ENCODE measurements around the gene PARP3.

PARP3 gene

DNA sequence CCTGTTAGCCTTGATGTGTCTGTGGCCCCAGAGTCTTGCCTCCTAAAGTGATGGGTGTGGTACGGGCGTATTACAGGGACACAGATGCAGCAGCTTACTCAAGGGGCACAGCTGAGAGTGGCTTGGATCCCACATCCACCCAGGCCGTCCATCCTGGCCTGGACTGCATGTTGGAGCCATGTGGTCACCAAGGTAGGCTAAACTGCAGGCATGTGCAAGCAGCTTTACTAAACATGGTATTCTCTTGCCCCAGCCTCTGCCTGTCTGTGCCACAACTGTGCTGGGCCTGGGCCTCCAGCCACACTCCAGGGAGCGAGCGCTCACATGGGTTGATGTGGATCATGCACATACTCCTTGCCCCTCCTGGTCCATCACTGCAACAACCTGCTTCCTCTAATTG, 7.0 kb downstream of the PARP3 start:
- no peak for DNase-seq

DNA sequence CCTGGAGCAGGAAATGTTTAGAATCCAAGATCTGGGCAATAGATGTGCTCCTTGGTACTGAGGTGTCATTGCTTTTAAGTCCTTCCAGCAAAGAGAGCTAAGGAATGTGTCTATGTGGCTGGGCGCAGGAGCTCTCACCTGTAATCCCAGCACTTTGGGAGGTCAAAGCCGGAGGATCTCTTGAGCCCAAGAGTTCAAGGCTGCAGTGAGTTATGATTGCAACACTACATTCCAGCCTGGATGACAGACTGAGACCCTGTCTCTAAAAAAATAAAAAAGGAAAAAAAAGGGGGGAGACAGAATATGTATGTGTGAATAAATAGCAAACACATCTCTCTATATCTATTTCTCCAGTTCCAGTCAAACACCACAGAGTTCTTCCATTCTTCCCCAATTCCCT, 8.7 kb downstream of the PARP3 start:
- no peak for DNase-seq

DNA sequence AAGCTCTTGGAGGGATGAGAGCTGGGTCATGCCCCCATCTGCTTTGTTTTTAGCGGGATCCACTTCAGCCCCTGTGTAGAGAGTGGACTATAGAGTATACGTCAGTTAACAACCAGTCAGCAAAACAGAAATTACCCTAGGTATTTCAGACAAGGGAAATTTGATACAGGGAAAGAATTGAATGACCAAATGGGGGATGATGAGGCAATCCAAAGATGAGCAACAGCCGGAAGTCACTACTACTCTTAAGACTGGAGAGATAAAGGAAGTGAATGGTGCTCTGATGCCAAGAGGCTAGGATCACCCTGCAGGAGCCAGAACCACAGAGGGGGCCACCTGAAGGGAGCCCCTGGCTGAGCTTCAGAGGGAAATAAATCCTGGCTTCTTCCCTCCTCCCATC, 11.3 kb downstream of the PARP3 start:
- DNase-seq = no peak

DNA sequence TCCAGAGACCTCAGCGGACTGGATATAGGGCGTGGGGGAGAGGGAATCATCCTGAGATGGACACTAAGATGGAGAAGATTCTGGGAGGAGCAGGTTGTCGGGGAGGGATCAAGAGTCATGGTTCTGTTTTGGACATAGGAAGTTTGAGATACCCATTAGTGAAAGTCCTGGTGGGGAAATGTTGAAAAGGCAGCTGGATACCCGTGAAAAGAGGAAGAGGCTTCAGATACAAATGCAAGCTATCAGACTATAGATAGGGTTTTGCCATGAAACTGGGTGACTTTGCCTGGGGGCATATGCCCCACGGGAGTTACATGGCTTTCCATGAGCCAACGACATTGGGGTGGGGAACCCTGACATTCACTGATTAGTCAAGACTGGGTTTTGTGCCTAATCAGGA, 11.9 kb downstream of the PARP3 start:
- DNase-seq = no peak

DNA sequence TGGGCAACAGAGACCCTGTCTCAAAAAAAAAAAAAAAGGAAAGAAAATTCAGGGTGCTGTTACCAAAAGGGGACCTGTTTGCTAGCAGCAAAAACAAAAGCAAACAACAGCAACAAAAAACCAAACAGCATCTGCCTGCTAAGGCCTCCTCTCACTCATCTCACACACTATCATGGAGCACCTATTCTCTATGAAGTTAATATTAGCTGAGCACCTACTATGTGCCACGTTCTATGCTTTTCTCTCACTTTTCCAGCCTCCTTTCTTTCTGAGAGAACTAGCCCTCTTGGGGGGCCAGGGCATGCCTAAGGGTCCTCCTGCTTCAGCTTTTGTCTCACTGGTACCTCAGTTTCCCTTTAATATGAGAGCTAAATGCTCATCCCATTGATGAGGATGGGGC, 12.6 kb downstream of the PARP3 start:
- no peak for DNase-seq

DNA sequence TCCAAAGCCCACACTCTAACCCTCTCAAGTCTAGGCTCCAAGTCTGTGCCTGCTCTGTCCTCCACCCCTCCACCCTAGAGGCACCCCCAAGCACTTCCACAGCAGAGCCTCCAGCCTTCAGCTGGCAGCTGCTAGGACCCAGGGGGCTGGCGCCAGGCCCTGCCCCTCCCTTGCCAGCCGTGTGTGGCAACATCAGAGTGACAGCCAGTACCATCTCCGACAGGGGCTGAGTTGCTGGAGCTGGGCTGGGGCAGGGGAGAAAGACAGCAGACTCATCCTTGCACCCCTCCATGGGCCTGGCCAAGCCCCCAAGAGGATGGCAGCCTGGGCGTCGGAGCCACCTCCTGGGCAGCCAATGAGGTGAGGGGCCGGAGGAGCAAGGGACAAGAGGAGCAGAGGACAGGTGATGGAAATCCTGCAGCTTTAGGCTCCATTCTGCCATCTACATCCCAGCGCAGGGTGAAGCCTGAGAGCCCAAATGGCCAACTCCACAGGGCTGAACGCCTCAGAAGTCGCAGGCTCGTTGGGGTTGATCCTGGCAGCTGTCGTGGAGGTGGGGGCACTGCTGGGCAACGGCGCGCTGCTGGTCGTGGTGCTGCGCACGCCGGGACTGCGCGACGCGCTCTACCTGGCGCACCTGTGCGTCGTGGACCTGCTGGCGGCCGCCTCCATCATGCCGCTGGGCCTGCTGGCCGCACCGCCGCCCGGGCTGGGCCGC, 13.2 kb downstream of the PARP3 start, which contains the start of gene GPR62:
Gene GPR62, plus strand, starts transcription at position 207 of the 718 bp plus-strand sequence. Its CDS starts 272 bp downstream, at position 479.
- no peak for DNase-seq

DNA sequence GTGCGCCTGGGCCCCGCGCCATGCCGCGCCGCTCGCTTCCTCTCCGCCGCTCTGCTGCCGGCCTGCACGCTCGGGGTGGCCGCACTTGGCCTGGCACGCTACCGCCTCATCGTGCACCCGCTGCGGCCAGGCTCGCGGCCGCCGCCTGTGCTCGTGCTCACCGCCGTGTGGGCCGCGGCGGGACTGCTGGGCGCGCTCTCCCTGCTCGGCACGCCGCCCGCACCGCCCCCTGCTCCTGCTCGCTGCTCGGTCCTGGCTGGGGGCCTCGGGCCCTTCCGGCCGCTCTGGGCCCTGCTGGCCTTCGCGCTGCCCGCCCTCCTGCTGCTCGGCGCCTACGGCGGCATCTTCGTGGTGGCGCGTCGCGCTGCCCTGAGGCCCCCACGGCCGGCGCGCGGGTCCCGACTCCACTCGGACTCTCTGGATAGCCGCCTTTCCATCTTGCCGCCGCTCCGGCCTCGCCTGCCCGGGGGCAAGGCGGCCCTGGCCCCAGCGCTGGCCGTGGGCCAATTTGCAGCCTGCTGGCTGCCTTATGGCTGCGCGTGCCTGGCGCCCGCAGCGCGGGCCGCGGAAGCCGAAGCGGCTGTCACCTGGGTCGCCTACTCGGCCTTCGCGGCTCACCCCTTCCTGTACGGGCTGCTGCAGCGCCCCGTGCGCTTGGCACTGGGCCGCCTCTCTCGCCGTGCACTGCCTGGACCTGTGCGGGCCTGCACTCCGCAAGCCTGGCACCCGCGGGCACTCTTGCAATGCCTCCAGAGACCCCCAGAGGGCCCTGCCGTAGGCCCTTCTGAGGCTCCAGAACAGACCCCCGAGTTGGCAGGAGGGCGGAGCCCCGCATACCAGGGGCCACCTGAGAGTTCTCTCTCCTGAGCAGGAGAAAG, 14.0 kb downstream of the PARP3 start:
- no peak for DNase-seq

DNA sequence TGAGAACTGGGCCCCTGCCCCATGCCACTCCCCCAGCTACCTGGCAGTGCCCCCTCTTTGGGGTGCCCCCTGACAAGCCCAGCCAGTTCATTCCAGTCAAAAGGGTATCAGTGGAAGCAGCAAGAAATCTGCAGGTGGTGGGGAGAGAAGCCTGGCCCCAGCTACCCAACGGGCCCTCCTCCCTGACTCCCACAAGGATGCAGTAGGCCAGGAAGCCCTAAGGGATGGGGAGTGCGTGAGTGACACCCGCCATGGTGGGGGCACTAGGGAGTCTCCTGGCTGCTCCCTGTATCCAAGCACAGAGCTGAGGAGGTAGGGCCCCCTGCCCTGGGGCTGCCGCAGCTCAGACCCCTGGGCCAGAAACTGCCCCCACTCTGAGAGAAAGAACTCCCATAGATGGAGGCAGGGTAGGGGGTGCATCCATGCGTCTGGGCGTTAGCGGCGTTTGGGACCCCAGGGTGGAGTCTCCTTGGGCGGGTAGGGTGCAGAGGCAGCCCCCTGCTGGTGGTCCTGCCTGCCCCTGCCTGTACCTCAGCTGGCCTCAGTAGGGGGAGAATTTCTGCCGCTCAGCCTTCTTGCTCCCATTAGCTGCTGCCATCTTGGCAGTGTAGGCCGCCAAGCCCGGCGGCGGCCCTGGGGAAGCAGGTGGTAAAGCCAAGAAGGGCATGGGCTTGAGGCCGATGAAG, 15.5 kb downstream of the PARP3 start:
- no peak for DNase-seq

DNA sequence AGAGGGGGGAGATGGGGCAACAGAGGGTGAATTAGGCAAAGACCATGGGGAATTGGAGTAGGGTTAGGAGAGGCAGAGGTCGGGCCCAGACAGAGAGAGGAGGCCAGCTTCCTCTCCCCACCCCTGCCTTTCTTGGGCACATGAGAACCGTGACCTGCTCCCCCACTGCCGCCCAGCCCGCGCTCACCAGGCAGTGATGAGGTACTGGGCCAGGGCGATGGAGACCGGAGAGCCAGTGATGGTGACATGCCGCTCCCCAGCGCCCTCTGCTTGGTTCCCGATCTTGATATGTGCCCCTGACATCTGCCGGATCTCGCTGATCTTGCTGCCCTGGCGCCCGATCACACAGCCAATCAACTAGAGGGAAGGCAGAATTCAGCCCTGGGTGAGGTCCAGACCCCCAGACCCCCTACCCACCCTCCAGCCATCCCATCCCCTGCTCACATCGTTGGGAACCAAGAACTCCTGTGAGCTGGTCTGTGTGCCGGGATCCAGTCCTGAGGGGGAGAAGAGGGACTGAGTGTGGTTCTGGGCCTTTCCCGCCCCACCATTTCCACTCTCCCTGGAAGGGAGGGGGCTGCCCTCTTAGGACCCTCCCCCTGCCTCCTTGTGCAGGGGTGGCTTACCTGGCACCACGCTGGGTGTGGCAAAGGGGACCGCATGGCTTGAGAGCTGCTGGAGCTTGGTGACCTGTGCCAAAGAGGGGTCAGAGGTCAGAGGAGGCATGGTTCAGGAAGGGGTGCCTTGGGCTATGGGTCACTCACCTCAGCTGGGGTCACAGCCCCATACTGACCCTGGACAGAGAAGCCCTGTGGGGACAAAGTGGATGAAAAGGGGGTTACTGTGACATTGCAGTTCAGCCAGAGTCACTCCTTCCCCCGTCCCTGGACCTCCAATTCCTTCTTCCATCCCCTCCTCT, 16.7 kb downstream of the PARP3 start:
- DNase-seq = no peak

DNA sequence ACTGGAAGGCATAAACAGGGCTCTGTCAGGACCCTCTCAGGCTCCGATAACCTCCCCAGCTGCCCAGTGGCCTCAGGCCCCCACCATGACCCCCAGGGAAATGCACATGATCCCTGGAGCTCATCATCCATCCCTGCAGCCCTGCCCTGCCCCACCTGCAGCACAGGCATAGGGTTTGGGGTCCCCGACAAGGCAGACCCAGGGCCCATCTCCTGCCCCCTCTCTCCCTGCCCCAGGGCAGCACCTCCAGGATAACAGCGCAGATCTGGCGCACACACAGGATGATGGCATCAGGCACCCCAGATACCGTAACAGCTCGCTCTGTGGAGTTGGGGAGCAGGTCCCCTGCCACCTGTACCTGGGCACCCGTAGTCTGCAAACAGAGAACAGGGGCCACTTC, 17.5 kb downstream of the PARP3 start:
- DNase-seq = no peak

DNA sequence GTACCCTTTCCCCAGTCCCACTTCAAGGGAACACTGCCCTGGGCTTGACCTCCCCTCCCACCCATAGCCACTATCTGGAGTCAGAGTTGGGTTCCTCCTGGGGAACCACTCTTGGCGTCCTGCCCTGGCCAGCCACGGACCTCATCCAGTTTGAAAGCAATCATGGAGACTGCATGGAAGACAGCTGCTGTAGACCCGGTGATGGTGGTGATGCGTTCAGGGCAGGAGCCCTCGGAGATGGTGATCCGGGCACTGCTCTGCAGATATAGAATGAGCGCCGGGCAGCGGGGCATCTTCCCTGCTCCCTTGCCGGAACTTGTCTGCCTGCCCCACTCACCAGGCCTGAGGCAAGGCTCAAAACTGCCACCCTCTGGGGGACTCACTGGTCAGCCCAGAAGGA, 18.2 kb downstream of the PARP3 start:
- no peak for DNase-seq

DNA sequence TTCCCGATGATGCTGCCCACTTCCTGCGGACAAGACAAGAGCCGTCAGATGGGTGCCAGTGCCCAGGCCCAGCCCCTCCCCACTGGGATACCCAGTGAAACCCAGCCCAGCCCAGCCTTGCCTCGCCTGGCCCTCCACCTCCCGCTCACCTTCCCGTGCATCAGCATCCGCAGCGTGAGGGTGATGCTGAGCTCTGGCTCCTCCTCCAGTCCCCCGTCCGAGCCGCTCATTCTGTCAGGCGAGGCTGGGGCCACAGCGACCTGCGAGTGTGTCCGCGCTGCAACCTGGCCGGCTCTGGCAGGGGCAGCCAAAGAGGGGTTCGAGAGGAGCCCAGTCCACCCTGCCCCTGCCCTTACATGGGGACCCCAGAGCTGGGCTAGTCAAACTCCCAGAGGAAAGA, 18.8 kb downstream of the PARP3 start:
- DNase-seq = no peak

DNA sequence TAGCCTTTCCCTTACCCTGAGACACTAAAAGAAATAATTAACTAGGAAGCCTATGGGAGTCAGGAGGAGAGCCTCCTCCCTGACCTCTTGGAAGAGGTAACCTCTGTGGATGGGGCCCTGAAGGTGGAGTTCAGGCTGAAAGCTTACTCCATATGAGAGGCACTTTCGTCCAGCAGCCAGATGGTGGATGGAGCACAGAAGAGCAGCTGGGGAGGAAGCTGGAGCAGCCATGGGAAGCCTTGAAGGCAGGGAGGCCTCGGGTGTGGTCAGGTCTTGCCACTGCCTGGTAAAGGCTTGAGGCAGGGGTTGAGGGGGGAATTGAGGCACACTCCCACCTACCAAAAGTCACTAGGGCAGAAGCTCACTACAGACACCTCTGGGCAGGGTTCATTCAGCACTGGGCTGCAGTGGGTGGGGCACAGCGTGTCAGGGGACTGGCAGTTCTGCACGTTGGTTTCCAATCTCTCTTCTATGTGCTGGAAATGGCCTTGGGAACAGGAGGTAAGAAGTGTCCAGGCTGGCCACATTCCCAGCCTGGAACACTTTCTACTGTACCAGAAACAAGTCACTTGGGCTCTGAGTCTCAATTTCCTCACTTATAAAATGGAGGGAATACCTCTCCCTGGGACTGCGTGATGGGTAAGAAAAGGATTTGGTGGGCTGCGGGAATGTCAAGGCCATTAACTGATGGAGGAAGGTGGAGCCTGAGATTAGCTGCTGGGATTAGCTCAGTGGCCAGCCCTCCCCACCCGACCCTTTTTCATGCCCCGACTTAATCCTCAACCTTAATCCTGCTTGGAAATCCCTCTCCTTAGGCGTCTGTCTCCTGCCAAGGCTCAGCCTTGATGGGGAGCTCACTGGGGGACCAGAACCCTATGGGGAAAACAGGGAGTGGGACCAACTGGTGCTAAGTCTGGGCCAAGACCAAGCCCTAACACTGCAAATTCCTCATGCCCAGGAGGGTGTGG, 19.7 kb downstream of the PARP3 start:
- DNase-seq = no peak

DNA sequence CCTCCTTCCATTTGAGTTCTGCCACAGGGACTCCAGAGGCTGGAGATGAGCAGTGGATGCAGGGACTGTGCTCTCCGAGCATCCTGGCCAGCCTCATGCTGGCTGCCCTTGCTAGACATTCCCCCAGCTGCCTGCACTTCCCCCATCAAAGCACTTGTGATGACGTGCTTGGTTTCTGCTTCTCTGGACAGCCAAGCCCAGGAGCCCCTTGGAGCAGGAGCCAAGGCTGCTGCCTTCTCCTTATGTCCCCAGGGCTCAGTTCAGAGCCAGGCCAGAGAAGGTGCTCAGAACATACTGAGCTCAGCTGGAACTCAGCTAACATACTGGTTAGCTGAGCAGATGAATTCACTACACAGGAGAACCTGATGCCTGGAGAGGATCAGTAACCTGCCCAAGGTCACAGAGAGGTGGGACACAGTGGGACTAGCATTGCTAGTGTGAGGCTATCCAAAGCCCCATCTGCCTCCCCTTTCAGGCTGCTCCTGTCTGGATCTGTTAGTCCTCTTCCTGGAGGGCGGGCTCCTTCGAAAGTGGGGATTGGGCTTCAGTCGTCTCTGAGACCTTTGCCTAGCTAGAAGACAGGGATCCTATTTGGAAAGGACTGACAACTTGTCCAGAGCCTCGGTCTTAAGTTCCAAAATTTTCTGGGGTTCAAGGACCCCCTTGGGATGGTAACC, 20.8 kb downstream of the PARP3 start:
- DNase-seq = no peak

DNA sequence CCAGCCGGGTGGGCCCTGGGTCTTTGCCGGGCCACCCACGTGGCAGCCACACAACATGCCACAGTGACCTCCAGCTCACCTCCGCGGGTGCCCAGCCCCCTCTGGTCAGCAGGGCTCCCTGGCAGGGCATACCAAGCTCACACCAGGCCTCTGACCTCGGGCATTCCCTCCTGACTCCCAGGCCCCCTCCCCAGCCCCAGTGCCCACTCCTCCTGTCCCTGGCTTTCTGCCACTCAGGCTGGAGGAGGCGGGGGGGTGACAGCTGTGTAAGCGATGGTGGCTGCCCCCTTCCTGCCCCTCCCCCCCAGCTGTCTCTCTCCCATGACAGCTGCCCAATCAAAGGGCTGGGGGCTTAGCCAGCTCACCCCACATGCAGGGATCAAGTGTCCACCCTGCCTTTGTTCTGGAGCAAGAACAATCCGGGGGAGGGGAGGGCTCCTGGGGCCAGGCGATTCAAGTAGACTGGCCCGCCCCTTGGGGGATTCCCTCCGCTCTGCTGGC, 21.8 kb downstream of the PARP3 start:
- DNase-seq = no peak

DNA sequence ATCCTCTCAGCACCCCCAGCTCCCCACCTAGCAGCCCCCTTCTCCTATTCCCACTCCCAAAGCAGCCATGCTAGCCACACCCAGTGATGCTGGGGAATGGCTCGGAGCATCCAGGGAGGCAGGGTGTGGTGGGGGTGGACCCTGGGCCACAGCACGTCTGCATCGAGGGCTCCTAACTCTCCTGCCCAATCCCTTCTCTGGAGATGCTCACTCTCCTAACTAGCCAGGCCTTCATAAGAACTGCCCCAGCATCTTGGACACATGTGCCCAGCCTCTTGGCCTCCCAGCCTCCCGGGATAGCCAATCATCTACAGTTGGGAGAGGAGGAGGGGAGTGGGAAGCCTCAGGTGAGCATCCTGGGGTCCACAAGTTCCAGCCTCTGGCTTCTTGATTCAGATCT, 22.4 kb downstream of the PARP3 start:
- DNase-seq = no peak

DNA sequence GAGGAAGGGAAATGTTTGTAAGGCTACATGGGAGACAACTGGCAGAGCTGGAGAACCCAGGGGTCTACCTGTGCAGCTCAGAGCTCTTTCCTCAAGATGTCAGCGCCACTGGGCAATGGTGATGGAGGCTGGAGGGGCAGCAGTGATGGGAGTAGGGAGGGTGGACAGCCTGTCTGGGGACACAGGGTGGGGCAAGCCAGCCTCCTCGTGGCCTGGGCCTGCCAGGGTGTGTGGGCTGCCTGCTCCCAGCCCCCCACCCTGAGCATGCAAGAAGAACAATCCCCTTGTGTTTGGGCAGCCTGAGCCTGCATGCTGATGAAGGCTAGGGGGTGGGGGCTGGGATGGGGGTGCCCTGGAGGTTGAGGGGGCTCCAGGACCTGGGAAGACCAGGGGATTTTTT, 23.9 kb downstream of the PARP3 start:
- DNase-seq = no peak

DNA sequence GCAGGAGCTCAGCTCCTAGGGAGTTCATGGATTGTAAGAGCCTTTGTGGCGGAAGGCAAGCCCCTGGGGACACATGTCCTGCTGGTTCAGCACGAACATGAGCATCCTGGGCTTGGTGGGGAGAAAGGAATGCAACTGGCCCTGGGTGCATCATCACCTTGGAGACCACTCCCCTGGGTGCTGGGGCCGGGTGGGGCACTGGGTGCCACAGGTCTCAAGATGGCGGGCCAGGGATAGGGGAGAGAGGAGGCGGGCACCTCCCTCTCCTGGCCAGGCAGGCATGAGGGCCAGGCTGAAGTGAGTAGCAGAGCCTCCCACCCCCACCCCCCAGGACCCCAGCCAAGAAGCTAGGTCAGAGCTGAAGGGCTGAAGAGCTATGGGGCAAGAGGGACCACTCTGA, 24.3 kb downstream of the PARP3 start:
- no peak for DNase-seq

DNA sequence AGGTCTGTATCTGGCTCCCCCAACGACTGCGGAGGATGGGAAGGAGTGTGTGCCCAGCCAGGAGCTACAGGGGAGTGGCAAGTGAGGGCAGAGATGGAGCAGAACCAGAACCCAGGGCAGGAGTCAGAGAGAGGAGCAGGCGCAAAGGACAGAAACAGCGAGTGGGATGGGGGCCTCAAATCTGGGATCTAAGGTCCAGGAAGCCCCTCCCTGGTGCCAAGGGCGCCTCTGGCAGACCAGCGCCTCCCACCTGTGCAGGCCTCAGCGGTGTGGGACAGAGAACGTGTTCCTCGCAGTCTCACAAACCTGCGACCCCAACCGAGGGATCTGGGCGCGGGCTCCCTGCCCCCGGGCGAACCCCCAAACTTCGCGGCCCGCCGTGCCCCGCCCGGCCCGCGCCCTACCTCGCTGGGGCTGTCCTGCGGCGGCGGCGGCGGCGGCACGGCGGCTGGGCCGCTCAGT, 24.8 kb downstream of the PARP3 start:
- DNase-seq = no peak

DNA sequence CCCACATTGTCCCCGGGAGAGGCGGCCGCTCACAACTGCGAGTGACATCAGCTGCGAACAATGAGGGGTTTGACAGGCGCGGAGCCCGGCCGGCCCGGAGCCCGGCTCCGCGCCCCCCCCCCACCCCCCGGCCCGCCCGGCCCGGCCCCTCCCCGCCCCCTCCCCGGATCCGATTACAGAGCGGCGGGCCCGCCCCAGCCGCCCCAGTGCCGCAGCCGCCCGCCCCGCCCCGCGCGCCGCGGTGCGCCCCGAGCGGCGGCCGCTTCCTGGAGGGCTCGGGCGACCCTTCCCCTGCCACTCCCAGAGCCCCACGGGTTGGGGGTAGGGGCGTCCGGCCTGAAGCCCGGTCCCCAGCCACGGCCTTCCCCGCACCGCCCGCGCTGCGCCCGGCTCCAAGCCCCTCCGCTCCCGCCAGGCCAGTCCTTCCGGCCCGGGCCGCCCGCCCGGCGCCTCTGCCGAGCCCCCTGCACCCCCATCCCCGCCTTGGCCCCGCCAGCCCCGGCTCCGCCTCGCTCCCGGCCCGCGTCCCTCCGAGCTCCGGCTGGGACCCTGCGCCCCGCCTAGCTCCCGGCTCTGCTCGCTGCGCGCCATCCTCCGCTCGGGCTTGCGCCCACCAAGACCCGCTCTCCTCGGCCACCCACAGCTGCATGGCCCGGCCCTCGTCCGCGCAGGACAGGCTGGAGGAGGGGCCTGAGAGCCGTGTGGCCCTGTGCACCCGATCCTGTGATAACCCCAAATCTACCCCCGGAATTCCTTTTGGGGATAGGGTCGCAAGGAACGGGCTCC, 25.4 kb downstream of the PARP3 start, which contains the start of gene PCBP4:
Gene PCBP4, minus strand, starts transcription at position 71 of the 786 bp plus-strand sequence. CDS start 6,214 bp downstream, outside the sequence.
- DNase-seq = no peak
